HUES48 (cell line): ENCODE measurements around the gene BMP2.

Source experiments
- H3K27ac ChIP-seq: one replicate; pipeline ENCODE4 v1.7.0; 2013; ENCODE audit warnings: low read depth, low read length, inconsistent platforms
- H3K27me3 ChIP-seq: 2 replicates; pipeline ENCODE4 v1.6.1; 2013; ENCODE audit warnings: mild to moderate bottlenecking, low read length; ENCODE audit not compliant: control insufficient read depth, insufficient read depth
- H3K36me3 ChIP-seq: 2 replicates; pipeline ENCODE4 v1.6.1; 2013; ENCODE audit warnings: low read length; ENCODE audit not compliant: control insufficient read depth, insufficient read depth
- H3K4me1 ChIP-seq: 2 replicates; pipeline ENCODE4 v1.6.1; 2013; ENCODE audit warnings: mild to moderate bottlenecking, low read length; ENCODE audit not compliant: control insufficient read depth, insufficient read depth
- H3K4me3 ChIP-seq: 2 replicates; pipeline ENCODE4 v1.5.1; 2013; ENCODE audit warnings: mild to moderate bottlenecking, low read depth, low read length
- H3K9ac ChIP-seq: 2 replicates; pipeline ENCODE4 v1.6.1; 2013; ENCODE audit warnings: mild to moderate bottlenecking, low read depth, low read length, moderate library complexity
- H3K9me3 ChIP-seq: 2 replicates; pipeline ENCODE4 v1.6.1; 2013; ENCODE audit warnings: low read length; ENCODE audit not compliant: control insufficient read depth, insufficient read depth

BMP2 gene

DNA sequence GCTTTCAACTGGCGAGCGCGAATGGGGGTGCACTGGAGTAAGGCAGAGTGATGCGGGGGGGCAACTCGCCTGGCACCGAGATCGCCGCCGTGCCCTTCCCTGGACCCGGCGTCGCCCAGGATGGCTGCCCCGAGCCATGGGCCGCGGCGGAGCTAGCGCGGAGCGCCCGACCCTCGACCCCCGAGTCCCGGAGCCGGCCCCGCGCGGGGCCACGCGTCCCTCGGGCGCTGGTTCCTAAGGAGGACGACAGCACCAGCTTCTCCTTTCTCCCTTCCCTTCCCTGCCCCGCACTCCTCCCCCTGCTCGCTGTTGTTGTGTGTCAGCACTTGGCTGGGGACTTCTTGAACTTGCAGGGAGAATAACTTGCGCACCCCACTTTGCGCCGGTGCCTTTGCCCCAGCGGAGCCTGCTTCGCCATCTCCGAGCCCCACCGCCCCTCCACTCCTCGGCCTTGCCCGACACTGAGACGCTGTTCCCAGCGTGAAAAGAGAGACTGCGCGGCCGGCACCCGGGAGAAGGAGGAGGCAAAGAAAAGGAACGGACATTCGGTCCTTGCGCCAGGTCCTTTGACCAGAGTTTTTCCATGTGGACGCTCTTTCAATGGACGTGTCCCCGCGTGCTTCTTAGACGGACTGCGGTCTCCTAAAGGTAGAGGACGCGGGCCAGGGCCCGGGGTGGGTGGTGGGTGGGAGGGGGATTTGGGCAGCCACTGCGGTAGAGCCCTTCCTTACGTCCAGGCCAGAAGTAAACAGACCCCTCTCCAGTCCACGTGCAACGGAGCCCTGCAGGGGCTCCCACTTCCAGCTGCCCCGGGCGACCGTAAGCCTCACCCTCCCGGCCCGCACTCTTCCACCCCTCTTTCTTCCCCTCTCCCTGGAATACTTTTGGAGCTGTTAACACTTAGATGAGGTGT, 998 bp downstream of the BMP2 start:
- Histone ChIP-seq H3K4me3 (peak overlapping the region; percentile 71), H3K36me3 (peaks cover 19% of the 10 kb centered on the region), H3K9ac (no peak overlapping the region), H3K4me1 (peaks cover 43% of the 10 kb centered on the region), H3K27me3 (peaks cover 52% of the 10 kb centered on the region), H3K9me3 (no peaks in the 10 kb centered on the region), H3K27ac (peak overlapping the region; percentile 9)

DNA sequence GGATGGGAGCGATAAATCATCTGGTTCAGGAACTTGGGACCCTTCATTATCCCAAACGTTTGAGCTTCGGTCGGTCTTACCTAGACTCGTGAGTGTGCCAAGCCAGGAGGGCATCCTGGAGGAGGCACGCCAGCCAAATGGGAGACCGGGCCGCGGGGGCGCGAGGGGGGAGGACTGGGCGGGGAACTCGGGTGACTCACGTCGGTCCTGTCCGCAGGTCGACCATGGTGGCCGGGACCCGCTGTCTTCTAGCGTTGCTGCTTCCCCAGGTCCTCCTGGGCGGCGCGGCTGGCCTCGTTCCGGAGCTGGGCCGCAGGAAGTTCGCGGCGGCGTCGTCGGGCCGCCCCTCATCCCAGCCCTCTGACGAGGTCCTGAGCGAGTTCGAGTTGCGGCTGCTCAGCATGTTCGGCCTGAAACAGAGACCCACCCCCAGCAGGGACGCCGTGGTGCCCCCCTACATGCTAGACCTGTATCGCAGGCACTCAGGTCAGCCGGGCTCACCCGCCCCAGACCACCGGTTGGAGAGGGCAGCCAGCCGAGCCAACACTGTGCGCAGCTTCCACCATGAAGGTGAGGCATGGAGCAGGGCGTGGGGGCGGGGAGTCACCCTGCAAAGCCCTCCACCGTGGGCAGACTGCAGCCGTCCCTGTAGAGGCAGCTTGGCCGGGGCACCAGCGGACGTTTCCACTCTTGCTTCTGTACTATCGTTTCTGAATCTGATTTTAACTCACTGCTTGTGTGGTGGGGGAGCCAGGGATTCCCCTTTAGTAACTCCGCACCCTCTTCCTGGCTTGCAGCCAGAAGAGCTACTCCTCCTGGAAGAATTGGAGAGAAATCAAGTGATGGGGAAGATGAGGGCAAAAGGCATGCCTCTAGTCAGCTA, 2.7 kb downstream of the BMP2 start:
- peaks cover 52% of the 10 kb centered on the region for H3K27me3 ChIP-seq
- H3K4me3 ChIP-seq, result peak overlapping the region; percentile 71

DNA sequence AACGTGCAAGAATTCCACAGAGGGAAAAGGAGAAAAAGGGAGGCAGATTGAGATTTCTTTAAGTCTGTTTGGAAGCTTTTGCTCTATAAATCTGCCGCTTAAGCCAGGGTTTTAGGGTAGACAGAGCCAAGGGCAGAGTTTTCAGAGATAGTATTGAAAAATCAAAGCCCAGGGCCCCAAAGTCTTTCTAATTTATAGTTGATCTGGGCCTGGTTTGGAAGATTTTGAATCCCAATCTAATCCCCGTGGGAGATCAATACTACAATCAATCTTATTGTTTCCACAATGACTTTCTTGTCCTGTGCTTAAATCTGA, 3.3 kb downstream of the BMP2 start:
- Histone ChIP-seq H3K27me3 (peaks cover 52% of the 10 kb centered on the region), H3K4me3 (peak overlapping the region; percentile 71), H3K9ac (no peak overlapping the region), H3K36me3 (peaks cover 22% of the 10 kb centered on the region), H3K4me1 (peaks cover 20% of the 10 kb centered on the region), H3K9me3 (no peaks in the 10 kb centered on the region), H3K27ac (peak overlapping the region; percentile 15)

More for the DNA sequence above, 2.7 kb downstream of the BMP2 start:
- H3K9me3 ChIP-seq, result no peaks in the 10 kb centered on the region
- H3K36me3 ChIP-seq, result peaks cover 19% of the 10 kb centered on the region
- peak overlapping the region; percentile 15 for H3K27ac ChIP-seq
- H3K4me1 ChIP-seq, result peaks cover 26% of the 10 kb centered on the region
- no peak overlapping the region for H3K9ac ChIP-seq

DNA sequence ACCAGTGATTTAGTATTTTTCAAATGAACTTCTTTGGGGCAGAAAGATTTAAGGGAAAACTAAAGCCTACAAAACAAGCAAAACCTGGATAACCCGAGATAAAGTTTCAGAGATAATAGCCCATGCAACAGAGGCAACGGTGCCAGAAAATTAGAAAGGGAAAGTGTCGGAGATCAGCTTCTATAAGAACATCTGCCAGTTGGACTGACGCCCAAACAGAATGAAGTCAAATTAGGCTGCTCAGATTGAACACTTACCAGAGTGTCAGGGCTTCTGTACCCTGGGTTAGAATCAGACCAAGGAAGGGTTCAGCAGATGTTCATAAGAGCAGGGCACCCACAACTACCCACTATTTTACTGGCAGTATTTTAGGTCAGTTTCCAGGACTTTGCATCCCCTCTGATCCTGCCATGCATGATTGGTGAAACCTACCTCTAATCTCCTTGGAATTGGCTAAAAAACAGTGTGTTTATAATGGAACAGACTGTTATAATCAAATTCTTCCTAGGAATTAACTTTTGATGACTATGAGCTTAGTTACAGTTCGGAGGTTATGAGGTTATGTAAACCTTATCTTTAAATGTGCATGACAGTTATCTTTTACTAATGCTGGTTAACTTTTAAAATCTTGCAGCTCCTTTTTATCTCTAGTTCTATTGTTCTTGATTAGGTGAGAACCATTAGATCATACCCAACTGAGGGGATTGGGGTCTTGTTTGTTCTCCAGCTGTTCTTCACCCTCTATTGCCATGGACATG, 13.1 kb downstream of the BMP2 start:
- Histone ChIP-seq H3K27me3 (no peaks in the 10 kb centered on the region), H3K9ac (no peak overlapping the region), H3K9me3 (no peaks in the 10 kb centered on the region), H3K4me3 (no peak overlapping the region), H3K36me3 (peaks cover 19% of the 10 kb centered on the region), H3K27ac (no peak overlapping the region), H3K4me1 (no peaks in the 10 kb centered on the region)

GRCh38 chr20:6783752-6784151, 16.3 kb downstream of the BMP2 start:
- Histone ChIP-seq H3K27me3 (no peaks in the 10 kb centered on the region), H3K9me3 (no peaks in the 10 kb centered on the region), H3K9ac (no peak overlapping the region), H3K36me3 (peaks cover 11% of the 10 kb centered on the region), H3K4me1 (peaks cover 6% of the 10 kb centered on the region; the same call in 1 of the 2 replicates), H3K27ac (no peak overlapping the region), H3K4me3 (no peak overlapping the region)

- Histone ChIP-seq H3K27me3 (no peaks in the 10 kb centered on the region), H3K9ac (no peak overlapping the region), H3K36me3 (peaks cover 9% of the 10 kb centered on the region), H3K9me3 (no peaks in the 10 kb centered on the region), H3K4me1 (peaks cover 6% of the 10 kb centered on the region; the same call in 1 of the 2 replicates), H3K4me3 (no peak overlapping the region), H3K27ac (no peak overlapping the region)
Observed at GRCh38 chr20:6784210-6784631, 16.7 kb downstream of the BMP2 start.

GRCh38 chr20:6784767-6785166, 17.3 kb downstream of the BMP2 start:
- no peaks in the 10 kb centered on the region for H3K27me3 ChIP-seq
- H3K4me1 ChIP-seq, result peaks cover 6% of the 10 kb centered on the region; the same call in 1 of the 2 replicates
- H3K36me3 ChIP-seq, result peaks cover 4% of the 10 kb centered on the region; the same call in 1 of the 2 replicates
- H3K4me3 ChIP-seq, result no peak overlapping the region
- H3K9me3 ChIP-seq, result no peaks in the 10 kb centered on the region
- no peak overlapping the region for H3K27ac ChIP-seq
- H3K9ac ChIP-seq, result no peak overlapping the region

DNA sequence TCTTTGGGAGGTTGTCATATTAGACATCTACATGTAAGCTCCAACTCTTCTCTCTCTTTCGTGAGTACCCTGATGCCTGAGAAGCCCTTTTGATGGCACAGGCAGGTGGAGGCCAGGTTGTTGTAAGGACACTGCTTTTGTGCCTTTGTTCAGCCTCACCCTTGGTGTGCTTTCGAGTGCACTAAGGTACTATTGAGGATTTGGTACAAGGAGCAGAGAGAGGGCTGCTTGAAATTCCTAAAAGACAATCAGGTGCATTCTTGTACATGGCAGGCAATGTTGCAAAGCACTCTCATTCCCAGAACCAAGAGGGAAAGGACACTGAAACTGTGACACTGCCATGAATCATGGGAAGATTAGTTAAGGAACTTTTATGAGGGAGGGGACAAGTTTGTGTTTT, 19.1 kb downstream of the BMP2 start:
- Histone ChIP-seq H3K9ac (no peak overlapping the region), H3K4me1 (peaks cover 6% of the 10 kb centered on the region; the same call in 1 of the 2 replicates), H3K27me3 (no peaks in the 10 kb centered on the region), H3K27ac (no peak overlapping the region), H3K36me3 (no peaks in the 10 kb centered on the region), H3K4me3 (no peak overlapping the region), H3K9me3 (no peaks in the 10 kb centered on the region)

- H3K4me3 ChIP-seq, result no peak overlapping the region
- H3K36me3 ChIP-seq, result no peaks in the 10 kb centered on the region
- 0 out of 2 replicates have a peak, but pooled peaks cover 2% of the 10 kb centered on the region for H3K4me1 ChIP-seq
- no peaks in the 10 kb centered on the region for H3K9me3 ChIP-seq
- H3K9ac ChIP-seq, result no peak overlapping the region
- no peak overlapping the region for H3K27ac ChIP-seq
- no peaks in the 10 kb centered on the region for H3K27me3 ChIP-seq
Observed at GRCh38 chr20:6792789-6793188, 25.3 kb downstream of the BMP2 start.

DNA sequence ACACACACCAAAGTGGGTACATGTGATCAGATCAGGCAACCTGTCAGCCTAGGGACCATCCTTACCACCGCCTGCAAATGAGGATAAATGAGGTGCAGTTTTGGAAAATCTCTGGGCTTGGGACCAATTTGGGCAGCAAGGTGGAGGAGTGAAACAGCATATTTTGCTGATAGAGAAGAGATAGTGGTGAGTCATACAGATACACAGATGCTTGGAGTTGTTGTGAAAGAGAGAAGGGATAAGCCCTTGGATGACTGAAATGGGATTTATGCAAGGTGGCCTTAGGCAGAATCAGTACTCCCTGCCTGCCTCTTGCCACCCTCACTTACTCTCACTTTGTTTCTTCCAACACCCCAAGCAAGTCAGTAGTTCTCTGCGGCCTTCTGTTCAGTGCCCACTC, 34.7 kb downstream of the BMP2 start:
- no peak overlapping the region for H3K9ac ChIP-seq
- no peaks in the 10 kb centered on the region for H3K4me1 ChIP-seq
- no peaks in the 10 kb centered on the region for H3K27me3 ChIP-seq
- no peak overlapping the region for H3K27ac ChIP-seq
- H3K36me3 ChIP-seq, result no peaks in the 10 kb centered on the region
- 0 out of 2 replicates have a peak, but pooled peaks cover 2% of the 10 kb centered on the region for H3K9me3 ChIP-seq
- no peak overlapping the region for H3K4me3 ChIP-seq
